CD4-positive, alpha-beta T cell treated with Interleukin-10 for 1 hour (primary cell): ENCODE measurements around the gene TH.
"Not testable (repeated sequence)": the region's sequence is repeated elsewhere in the genome, so short reads cannot be mapped to it uniquely, and the experiment has no call there.

Source experiments
- DNase-seq: peaks from one replicate; pipeline ENCODE4 v3.0.0-alpha.2; 2020

Gene TH

GRCh38 chr11:2128130-2128510 is 43.5 kb downstream of the TH start:
- DNase-seq: no peak

GRCh38 chr11:2127482-2128129 is 44.0 kb downstream of the TH start:
- no peak for DNase-seq

GRCh38 chr11:2126520-2127085 is 45.0 kb downstream of the TH start:
- no peak for DNase-seq

- DNase-seq: not testable (repeated sequence)
Observed at GRCh38 chr11:2124736-2125484, 46.7 kb downstream of the TH start.

GRCh38 chr11:2123628-2123960 is 48.0 kb downstream of the TH start:
- DNase-seq: no peak

- DNase-seq: no peak
Observed at GRCh38 chr11:2122907-2123627, 48.5 kb downstream of the TH start.

- no peak for DNase-seq
Observed at GRCh38 chr11:2122222-2122906, 49.3 kb downstream of the TH start.

GRCh38 chr11:2121227-2122130 is 50.1 kb downstream of the TH start:
- DNase-seq: no peak

GRCh38 chr11:2120359-2121100 is 51.1 kb downstream of the TH start:
- DNase-seq: no peak

GRCh38 chr11:2118677-2119076 is 52.9 kb downstream of the TH start:
- DNase-seq: no peak

- no peak for DNase-seq
Observed at GRCh38 chr11:2116680-2117079, 54.9 kb downstream of the TH start.

GRCh38 chr11:2115308-2115707 is 56.3 kb downstream of the TH start:
- DNase-seq: no peak

- no peak for DNase-seq
Observed at GRCh38 chr11:2114430-2115241, 57.0 kb downstream of the TH start.
